22Rv1 (cell line): Measurements from ENCODE around the gene CLINT1.

Experiments used
- ZFX ChIP-seq: fragments of 450-650 bp; IDR thresholded peaks from 2 replicates; pipeline ENCODE4 v1.6.1; 2017; ENCODE audit warnings: antibody characterized with exemption, borderline replicate concordance
- TF ChIP-seq, protein P1 (sequence below): fragments of 450-650 bp; IDR thresholded peaks from 2 replicates; pipeline ENCODE4 v1.5.1; 2017; ENCODE audit warnings: mild to moderate bottlenecking

DNA sequence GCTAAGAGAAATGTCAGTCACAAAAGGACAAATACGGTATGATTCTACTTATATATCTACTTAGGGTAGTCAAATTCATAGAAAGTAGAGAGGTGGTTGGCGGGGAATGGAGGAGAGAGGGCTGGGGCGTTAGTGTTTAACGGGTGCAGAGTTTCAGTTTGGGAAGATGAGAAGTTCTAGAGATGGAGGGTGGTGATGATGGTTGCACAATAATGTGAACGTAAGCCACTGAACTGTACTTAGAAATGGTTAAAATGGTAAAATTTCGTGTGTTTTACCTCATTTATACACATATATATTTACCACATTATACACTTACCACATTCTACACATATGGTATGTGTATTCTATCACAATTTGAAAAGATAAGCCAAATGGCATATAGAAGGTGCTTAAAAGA, 79.7 kb downstream of the CLINT1 start:
- TF ChIP-seq, protein P1, sequence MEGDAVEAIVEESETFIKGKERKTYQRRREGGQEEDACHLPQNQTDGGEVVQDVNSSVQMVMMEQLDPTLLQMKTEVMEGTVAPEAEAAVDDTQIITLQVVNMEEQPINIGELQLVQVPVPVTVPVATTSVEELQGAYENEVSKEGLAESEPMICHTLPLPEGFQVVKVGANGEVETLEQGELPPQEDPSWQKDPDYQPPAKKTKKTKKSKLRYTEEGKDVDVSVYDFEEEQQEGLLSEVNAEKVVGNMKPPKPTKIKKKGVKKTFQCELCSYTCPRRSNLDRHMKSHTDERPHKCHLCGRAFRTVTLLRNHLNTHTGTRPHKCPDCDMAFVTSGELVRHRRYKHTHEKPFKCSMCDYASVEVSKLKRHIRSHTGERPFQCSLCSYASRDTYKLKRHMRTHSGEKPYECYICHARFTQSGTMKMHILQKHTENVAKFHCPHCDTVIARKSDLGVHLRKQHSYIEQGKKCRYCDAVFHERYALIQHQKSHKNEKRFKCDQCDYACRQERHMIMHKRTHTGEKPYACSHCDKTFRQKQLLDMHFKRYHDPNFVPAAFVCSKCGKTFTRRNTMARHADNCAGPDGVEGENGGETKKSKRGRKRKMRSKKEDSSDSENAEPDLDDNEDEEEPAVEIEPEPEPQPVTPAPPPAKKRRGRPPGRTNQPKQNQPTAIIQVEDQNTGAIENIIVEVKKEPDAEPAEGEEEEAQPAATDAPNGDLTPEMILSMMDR = no peak
- TF ChIP-seq ZFX = no peak
